NCI-H2029 (cell line): ENCODE data around the gene AMPD2.
A peak's percentile ranks its signal among the peaks of the same experiment; 100 is the strongest.

Source experiments
- DNase-seq: peaks from one replicate; lab custom pipeline; 2025; lab: John Stamatoyannopoulos, UW

Gene AMPD2

DNA sequence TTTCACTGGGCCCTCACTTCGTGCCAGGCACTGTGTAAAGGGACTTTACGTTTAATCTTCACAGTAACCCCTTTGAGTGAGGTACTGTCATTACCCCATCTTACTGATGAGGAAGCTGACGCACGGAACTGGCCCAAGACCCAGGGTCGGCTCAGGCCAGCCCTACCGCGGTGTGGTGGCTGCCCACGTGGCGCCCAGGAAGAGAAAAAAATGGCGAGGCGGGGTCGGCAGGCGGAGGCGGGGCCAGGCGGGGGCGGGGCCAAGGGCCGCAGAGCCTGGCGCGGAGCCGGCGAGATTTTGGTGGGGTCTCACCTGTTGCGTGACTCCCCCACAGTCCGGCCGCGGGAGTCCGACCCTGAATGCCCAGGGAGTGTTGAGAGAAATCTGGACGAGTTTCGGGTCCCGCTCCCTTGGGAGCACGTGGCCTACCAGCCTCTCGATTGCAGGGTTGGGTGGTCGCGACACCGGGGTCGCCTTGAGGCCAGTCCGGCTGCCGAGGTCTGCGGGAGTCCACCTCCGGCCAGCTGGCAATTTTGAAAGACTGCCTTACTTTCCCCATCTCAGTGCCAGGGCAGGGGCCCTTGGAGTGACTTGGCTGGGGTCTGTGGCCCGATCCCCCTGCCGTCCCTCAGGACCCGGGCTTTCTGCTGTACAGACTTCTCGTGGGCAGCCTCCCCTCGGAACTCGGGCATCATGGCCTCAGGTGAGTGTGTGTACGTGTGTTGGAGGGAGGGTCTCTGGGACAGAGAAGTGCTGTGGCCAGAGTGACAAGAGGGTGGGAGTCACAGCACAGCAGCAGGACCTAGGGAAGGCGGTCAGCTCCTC, at the start of gene AMPD2, which contains the start of gene GNAT2:
AMPD2 (plus strand) TSS at position 262 of the 825 bp plus-strand sequence. CDS start 1,339 bp downstream, outside the sequence.
GNAT2 (minus strand) TSS at position 41 of the 825 bp plus-strand sequence. CDS start 6,746 bp downstream, outside the sequence.
- DNase-seq: peak; percentile 32

DNA sequence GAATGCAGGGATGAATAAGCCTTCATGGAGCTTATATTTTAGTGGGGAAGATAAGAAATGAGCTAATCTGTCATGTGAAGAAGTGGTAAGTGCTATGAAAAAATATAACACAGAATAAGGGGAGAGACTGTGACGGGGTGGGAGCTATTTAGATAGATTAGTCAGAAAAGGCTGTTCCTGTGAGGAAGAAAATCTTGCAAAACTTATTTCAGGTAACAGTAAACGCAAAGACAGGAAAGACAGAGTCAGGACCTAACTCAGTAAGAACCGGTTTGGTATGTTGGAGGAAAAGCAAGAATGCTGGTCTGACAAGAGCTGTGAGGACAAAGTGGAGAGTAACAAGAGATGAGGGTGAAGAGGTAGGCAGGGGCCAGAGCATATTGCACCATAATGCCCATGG, 49.2 kb upstream of the AMPD2 start:
- DNase-seq: no peak

GRCh38 chr1:109573785-109574184, 45.9 kb upstream of the AMPD2 start:
- no peak for DNase-seq

GRCh38 chr1:109578947-109579443, 40.6 kb upstream of the AMPD2 start:
- DNase-seq: no peak

DNA sequence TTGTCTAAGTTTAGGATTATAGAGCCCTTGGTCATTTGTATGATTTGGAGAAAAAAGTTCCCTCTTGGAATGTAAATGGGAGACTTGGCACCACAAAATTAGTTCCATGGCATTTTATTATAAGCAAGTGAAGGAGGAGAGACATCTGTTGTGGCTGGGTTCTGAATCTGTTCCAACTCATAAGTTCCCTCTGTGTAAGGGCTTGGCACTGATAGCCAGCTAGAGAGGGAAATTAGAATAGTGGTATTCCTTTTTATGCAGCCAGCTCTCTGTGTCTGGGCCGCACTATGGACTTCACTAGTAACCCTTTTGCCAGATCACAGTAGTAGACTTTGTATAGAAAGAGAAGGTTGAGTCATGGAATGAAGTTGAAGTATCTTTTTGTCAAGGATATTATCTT, 40.1 kb upstream of the AMPD2 start:
- DNase-seq: no peak

DNA sequence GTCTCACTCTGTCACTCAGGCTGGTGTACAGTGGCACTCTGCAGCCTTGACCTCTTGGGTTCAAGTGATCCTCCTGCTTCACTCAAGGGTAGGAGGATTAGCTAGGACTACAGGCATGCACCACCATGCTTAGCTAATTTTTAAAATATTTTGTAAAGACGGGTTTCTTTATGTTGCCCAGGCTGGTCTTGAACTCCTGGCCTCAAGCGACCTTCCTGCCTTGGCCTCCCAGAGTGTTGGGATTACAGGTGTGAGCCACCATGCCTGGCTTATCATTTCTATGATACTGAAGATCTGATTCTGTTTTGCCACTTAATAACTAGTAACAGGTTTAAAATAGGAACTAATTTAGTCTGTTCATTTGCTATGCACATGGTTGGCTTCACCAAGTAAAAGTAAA, 37.6 kb upstream of the AMPD2 start:
- DNase-seq: no peak

DNA sequence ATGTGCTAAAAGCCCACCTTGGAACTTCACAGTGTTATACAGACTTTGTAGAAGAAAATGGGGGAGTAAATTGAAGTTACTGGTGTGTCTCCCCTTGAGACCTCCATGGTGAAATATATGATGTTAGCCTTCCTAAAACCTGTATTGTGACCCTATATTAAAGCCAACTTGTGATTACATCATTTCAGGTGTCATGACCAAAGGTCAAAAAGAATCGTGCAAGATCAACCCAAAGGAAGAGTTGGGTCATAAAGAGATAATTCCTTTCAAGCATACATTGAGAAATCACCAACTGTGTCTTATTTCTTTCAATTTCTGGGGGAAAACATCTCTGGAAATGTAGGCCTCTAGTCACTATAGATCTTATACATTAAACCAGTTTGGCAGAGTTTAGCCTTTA, 34.9 kb upstream of the AMPD2 start:
- no peak for DNase-seq

DNA sequence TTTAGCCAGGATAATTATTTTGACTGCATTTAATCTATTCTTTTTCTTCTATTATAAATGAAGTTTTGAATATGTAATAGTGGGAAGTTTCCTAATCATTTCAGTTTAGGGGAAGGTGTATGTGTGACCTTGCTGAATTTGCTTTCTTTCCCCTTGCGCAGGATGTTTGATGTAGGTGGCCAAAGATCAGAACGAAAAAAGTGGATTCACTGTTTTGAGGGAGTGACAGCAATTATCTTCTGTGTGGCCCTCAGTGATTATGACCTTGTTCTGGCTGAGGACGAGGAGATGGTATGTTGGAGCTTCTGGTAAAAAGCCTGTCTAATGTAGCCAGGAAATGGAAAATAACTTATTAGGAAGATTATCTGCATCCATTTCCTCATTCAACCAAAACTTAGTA, 33.6 kb upstream of the AMPD2 start:
- DNase-seq: no peak

- DNase-seq: no peak
Measured at GRCh38 chr1:109589177-109589576, 30.5 kb upstream of the AMPD2 start.

DNA sequence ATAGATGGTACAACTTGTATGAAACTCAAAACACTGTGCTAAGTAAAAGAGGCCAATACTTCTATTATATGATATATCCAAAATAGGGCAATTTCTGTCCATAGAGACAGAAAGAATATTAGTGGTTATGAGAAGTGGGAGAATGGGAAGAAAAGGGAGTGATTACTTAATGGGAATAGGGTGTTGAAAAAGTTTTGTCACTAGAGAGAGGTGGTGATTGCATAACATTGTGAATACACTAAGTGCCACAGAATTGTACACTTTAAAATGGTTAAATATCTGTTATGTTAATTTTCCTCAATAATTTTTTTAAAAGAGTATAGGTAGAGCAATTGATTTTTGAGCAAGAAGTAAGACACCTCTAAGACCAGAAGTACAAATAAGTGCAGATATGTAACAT, 30.0 kb upstream of the AMPD2 start:
- DNase-seq: no peak

DNA sequence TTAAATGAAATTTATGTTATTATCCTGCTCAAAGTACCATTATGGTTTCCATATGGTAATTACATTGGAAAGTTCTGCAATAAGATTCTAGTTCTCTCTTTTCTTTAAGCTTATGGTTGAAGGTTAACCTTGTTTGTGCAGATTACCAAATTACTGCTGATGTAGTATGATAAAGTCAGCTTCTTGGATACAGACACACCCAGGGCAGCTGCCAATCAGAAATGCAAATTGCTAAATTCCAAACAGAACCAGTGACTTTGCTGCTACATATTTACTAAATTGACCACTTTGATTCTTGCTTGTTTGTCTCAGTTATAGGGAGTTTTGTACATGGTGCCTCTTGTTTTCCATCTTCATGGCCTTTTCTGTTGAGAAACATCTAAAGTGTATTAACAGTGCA, 26.7 kb upstream of the AMPD2 start:
- DNase-seq: no peak

GRCh38 chr1:109595531-109595930, 24.1 kb upstream of the AMPD2 start:
- no peak for DNase-seq

GRCh38 chr1:109598156-109598555, 21.5 kb upstream of the AMPD2 start:
- DNase-seq: no peak

DNA sequence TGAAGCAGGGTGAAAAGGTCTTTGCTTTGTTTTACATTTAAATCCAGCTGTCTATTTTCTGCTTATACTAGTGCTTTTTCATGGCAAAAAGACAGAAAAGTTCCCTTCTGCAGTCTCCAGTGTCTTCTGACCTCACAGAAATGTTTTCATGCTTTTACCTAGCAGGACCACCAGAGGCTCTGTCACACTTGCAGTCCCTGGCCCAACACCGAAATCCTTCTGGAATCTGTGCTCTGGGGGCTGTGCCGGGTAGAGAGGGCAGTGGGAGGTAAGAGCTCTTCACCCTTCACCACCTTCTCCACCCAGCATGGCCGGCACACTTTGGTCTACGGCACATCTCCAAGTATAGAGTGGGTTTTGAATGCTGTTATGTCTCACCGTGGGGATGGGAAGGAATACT, 21.0 kb upstream of the AMPD2 start:
- DNase-seq: no peak

GRCh38 chr1:109603229-109603628, 16.4 kb upstream of the AMPD2 start:
- no peak for DNase-seq

- DNase-seq: no peak
Measured at GRCh38 chr1:109605381-109605780, 14.3 kb upstream of the AMPD2 start.

GRCh38 chr1:109609881-109610280, 9.8 kb upstream of the AMPD2 start:
- no peak for DNase-seq

- DNase-seq: no peak
Measured at GRCh38 chr1:109610609-109611307, 8.9 kb upstream of the AMPD2 start.

- no peak for DNase-seq
Measured at GRCh38 chr1:109611308-109611990, 8.2 kb upstream of the AMPD2 start.

- DNase-seq: no peak
Measured at GRCh38 chr1:109613361-109614147, 6.1 kb upstream of the AMPD2 start.

DNA sequence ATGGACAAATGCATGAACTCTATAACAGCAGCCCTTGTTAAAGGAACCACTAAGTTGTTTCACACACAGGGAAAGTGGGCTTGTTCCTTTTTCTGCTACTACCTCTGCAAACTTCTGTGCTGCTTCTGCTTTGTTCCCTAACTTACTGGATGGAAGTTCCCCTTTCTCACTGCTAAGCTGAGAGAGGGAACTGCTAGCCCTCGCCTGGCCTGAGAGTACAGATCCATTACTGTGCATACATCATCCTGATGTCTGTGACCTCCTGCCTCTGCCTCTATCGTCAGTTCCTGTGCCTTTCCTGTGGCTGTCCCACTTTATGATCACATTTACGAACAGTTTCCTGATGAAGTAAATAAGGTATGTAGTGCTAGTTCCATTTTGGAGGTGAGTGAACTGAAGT, 3.8 kb upstream of the AMPD2 start:
- no peak for DNase-seq

DNA sequence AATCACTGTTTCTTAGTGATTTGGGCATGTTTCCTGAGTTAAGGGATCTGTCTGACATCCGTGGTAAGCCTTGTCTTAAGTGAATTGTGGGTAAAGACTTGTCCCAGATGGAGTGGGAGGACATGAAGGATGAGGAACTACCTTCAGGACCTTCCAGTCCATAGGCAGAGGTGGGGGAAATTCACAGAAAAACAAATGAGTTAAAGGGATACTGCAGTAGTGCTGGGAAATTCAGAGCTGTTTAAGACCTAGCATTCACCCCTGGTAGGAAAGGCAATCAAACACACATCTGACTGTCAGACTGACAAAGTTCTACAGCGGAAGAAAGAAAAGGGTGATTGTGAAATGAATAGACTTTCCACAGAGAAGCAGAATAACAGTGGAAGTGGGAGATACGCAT, 3.2 kb upstream of the AMPD2 start:
- no peak for DNase-seq
